GM18858 (cell line): ENCODE data around the gene NRP2.
A peak's percentile ranks its signal among the peaks of the same experiment; 100 is the strongest.

Experiments
- ATAC-seq: cut with Tn5 transposase; IDR thresholded peaks from one replicate; pipeline ENCODE4 v1.9.1; 2021; ENCODE audit not compliant: unreplicated experiment

Gene NRP2

GRCh38 chr2:205686783-205687640, 4.7 kb downstream of the NRP2 start:
- ATAC-seq = no peak

- no peak for ATAC-seq
Measured at GRCh38 chr2:205687641-205687956, 5.3 kb downstream of the NRP2 start.

- no peak for ATAC-seq
Measured at GRCh38 chr2:205688417-205689200, 6.3 kb downstream of the NRP2 start.

GRCh38 chr2:205689820-205690219, 7.5 kb downstream of the NRP2 start:
- no peak for ATAC-seq

- ATAC-seq = no peak
Measured at GRCh38 chr2:205692104-205692503, 9.8 kb downstream of the NRP2 start.

- no peak for ATAC-seq
Measured at GRCh38 chr2:205694256-205694655, 12.0 kb downstream of the NRP2 start.

GRCh38 chr2:205695460-205695991, 13.2 kb downstream of the NRP2 start:
- ATAC-seq = no peak

GRCh38 chr2:205696331-205696926, 14.1 kb downstream of the NRP2 start:
- no peak for ATAC-seq

- ATAC-seq = no peak
Measured at GRCh38 chr2:205696927-205697441, 14.7 kb downstream of the NRP2 start.

- ATAC-seq = no peak
Measured at GRCh38 chr2:205698286-205699268, 16.3 kb downstream of the NRP2 start.

GRCh38 chr2:205699515-205700289, 17.4 kb downstream of the NRP2 start:
- no peak for ATAC-seq

GRCh38 chr2:205700331-205701132, 18.2 kb downstream of the NRP2 start:
- ATAC-seq = peak; percentile 58

- no peak for ATAC-seq
Measured at GRCh38 chr2:205701509-205701908, 19.2 kb downstream of the NRP2 start.

- ATAC-seq = no peak
Measured at GRCh38 chr2:205702576-205702975, 20.3 kb downstream of the NRP2 start.

GRCh38 chr2:205703471-205704126, 21.3 kb downstream of the NRP2 start:
- no peak for ATAC-seq

- ATAC-seq = no peak
Measured at GRCh38 chr2:205704127-205704741, 21.9 kb downstream of the NRP2 start.

GRCh38 chr2:205705511-205706349, 23.4 kb downstream of the NRP2 start:
- ATAC-seq = no peak
